HCT116 (cell line): ENCODE results near the gene ARL4A. TPM values are rescaled to one million over a fixed set of nuclear protein-coding genes. Genes with fewer than 3 reads are reported as not detected.

ENCODE experiments used
- ATAC-seq: fragments of 200-7000 bp; cut with Tn5 transposase; 2 replicates; pipeline ENCODE4 v1.9.1; 2020; ENCODE audit warnings: mild to moderate bottlenecking, moderate library complexity
- BruUV-seq: library from RNA; stranded (reverse); fragments of 400-500 nt; replicated peaks from 2 replicates; lab custom pipeline; 2021; lab: Mats Ljungman, UMichigan
- CTCF ChIA-PET: fragments of 300-600 bp; sonication (Branson Sonifier 250); formaldehyde crosslinking; loops from one replicate; lab custom pipeline; 2021; ENCODE audit warnings: antibody characterized with exemption; lab: Charles Lee
- POLR2A ChIA-PET: fragments of 300-600, 350-600 bp; sonication (Branson Sonifier 250); formaldehyde crosslinking; loops from one replicate; lab custom pipeline; 2021; ENCODE audit warnings: antibody characterized with exemption; lab: Charles Lee
- RAD21 ChIA-PET, 2 experiments: fragments of 300-600 bp; sonication (Branson Sonifier 250); formaldehyde crosslinking; loops; one replicate each; lab custom pipeline; 2023; ENCODE audit warnings: low total read pairs in 2 of 2; ENCODE audit not compliant: uncharacterized antibody in 2 of 2, unreplicated experiment in 2 of 2, low non-redundant PET in 1 of 2; lab: Charles Lee
- DNase-seq: peaks from one replicate; pipeline ENCODE4 v3.0.0-alpha.2; 2010; ENCODE audit warnings: low read depth, low spot score
- H2AFZ ChIP-seq: fragments of 200-600 bp; shearing (Covaris generic), sonication (generic); 2 replicates; pipeline ENCODE4 v1.6.1; 2017; ENCODE audit warnings: low read depth, mixed run types, mixed read lengths, antibody characterized with exemption, low read length; ENCODE audit not compliant: poor library complexity, severe bottlenecking
- H3K27ac ChIP-seq: 2 replicates; pipeline ENCODE4 v1.5.1; 2012; ENCODE audit warnings: low read depth, low read length
- H3K27me3 ChIP-seq: fragments of 200-600 bp; sonication (generic); 2 replicates; pipeline ENCODE4 v1.6.1; 2016; ENCODE audit warnings: mixed run types, low read length, mixed read lengths; ENCODE audit not compliant: insufficient read depth
- H3K36me3 ChIP-seq, 2 experiments: fragments of 200-500 bp in 1 of 2; fragments of 200-600 bp in 1 of 2; sonication (Bioruptor generic) in 1 of 2; sonication (generic) in 1 of 2; 2 replicates each; pipeline versions ENCODE4 v1.5.1 to v1.6.1; 2014 to 2016; ENCODE audit warnings: low read length in 2 of 2, inconsistent platforms in 1 of 2, mixed read lengths in 1 of 2, mixed run types in 1 of 2; ENCODE audit not compliant: insufficient read depth in 2 of 2, control insufficient read depth in 1 of 2
- H3K4me1 ChIP-seq, 2 experiments: fragments of 200-600 bp in 1 of 2; sonication (generic) in 1 of 2; 2 replicates each; pipeline versions ENCODE4 v1.5.1 to v1.6.1; 2012 to 2017; ENCODE audit warnings: low read length in 2 of 2, inconsistent platforms in 1 of 2, mild to moderate bottlenecking in 1 of 2, mixed read lengths in 1 of 2, mixed run types in 1 of 2, moderate library complexity in 1 of 2; ENCODE audit not compliant: insufficient read depth in 2 of 2, control insufficient read depth in 1 of 2
- H3K4me2 ChIP-seq: fragments of 200-600 bp; sonication (generic); 2 replicates; pipeline ENCODE4 v1.6.1; 2017; ENCODE audit warnings: mixed run types, low read length, mixed read lengths
- H3K4me3 ChIP-seq, 2 experiments: fragments of 200-600 bp in 1 of 2; sonication (generic) in 1 of 2; replicated peaks in 1 of 2; 2 replicates each; pipeline ENCODE4 v1.5.1; 2011 to 2016; ENCODE audit warnings: low read length in 2 of 2, control low read depth in 1 of 2, low read depth in 1 of 2, mild to moderate bottlenecking in 1 of 2, mixed read lengths in 1 of 2, mixed run types in 1 of 2
- H3K79me2 ChIP-seq: fragments of 200-600 bp; sonication (generic); 2 replicates; pipeline ENCODE4 v1.6.1; 2017; ENCODE audit warnings: mild to moderate bottlenecking, mixed run types, low read length, moderate library complexity, mixed read lengths; ENCODE audit not compliant: insufficient read depth
- H3K9ac ChIP-seq: fragments of 200-600 bp; sonication (generic); 2 replicates; pipeline ENCODE4 v1.6.1; 2016; ENCODE audit warnings: low read length, mixed read lengths
- H3K9me2 ChIP-seq: fragments of 200-600 bp; sonication (generic), shearing (Covaris generic); 2 replicates; pipeline ENCODE4 v1.6.1; 2017; ENCODE audit warnings: mixed run types, mild to moderate bottlenecking, moderate library complexity; ENCODE audit not compliant: insufficient read depth
- H3K9me3 ChIP-seq, 2 experiments: fragments of 200-500 bp in 1 of 2; fragments of 200-600 bp in 1 of 2; sonication (Bioruptor generic) in 1 of 2; sonication (generic) in 1 of 2; 2 replicates each; pipeline ENCODE4 v1.6.1; 2014 to 2017; ENCODE audit warnings: low read length in 2 of 2, mixed read lengths in 2 of 2, inconsistent platforms in 1 of 2, low read depth in 1 of 2, mild to moderate bottlenecking in 1 of 2, mixed run types in 1 of 2, moderate library complexity in 1 of 2; ENCODE audit not compliant: control insufficient read depth in 1 of 2, insufficient read depth in 1 of 2
- H4K20me1 ChIP-seq: fragments of 200-600 bp; sonication (generic), shearing (Covaris generic); 2 replicates; pipeline ENCODE4 v1.6.1; 2017; ENCODE audit warnings: mixed run types, mild to moderate bottlenecking, moderate library complexity; ENCODE audit not compliant: insufficient read depth
- CBX3 ChIP-seq: IDR thresholded peaks from 2 replicates; pipeline ENCODE4 v1.6.1; 2012; ENCODE audit warnings: low read depth
- CEBPB ChIP-seq: IDR thresholded peaks from 2 replicates; pipeline ENCODE4 v1.6.1; 2012; ENCODE audit warnings: low read depth
- ELF1 ChIP-seq: IDR thresholded peaks from 2 replicates; pipeline ENCODE4 v1.6.1; 2012; ENCODE audit warnings: low read depth, borderline replicate concordance
- SIN3A ChIP-seq: IDR thresholded peaks from 2 replicates; pipeline ENCODE4 v1.6.1; 2012; ENCODE audit warnings: low read depth
- SP1 ChIP-seq: IDR thresholded peaks from 2 replicates; pipeline ENCODE4 v1.6.1; 2012; ENCODE audit warnings: low read depth
- ZFX ChIP-seq: fragments of 450-650 bp; IDR thresholded peaks from 2 replicates; pipeline ENCODE4 v1.6.1; 2017
- intact Hi-C: fragments of 100-400 bp; cut with micrococcal nuclease; formaldehyde crosslinking; loops from 2 replicates; pipeline ENCODE4 v1.10.0; 2022
- total RNA-seq: library from RNA; stranded (reverse); gene quantifications from one replicate; pipeline ENCODE4 v1.2.1, GENCODE V29; 2021; ENCODE audit not compliant: unreplicated experiment
- TF ChIP-seq, protein P1 (sequence below): IDR thresholded peaks from 2 replicates; pipeline ENCODE4 v1.6.1; 2012; ENCODE audit warnings: low read depth
- TF ChIP-seq, protein P2 (sequence below): IDR thresholded peaks from 2 replicates; pipeline ENCODE4 v1.6.1; 2012

The ARL4A gene
- total RNA-seq, 1 experiment from 2014 or later = 44.6 TPM

DNA sequence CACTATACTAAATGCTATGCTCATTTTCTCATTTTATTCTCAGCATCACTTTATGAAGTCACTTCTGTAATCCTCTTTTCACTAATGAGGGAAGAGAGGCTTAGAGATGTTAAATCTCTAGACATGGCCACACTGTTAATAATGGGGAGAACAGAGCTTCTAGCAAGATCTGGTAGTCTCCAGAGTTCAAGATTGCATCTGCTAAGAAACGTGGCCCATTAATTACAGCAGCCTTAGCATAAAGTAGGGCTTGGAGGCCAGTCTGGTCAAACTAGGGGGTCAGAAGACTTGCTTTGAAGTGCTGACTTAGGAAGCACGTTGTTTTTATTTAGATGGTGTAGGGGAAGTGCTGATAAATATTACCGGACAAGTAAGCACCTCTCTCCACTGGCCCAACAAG, 29.3 kb downstream of the ARL4A start (continued):
- TF ChIP-seq, protein P1, sequence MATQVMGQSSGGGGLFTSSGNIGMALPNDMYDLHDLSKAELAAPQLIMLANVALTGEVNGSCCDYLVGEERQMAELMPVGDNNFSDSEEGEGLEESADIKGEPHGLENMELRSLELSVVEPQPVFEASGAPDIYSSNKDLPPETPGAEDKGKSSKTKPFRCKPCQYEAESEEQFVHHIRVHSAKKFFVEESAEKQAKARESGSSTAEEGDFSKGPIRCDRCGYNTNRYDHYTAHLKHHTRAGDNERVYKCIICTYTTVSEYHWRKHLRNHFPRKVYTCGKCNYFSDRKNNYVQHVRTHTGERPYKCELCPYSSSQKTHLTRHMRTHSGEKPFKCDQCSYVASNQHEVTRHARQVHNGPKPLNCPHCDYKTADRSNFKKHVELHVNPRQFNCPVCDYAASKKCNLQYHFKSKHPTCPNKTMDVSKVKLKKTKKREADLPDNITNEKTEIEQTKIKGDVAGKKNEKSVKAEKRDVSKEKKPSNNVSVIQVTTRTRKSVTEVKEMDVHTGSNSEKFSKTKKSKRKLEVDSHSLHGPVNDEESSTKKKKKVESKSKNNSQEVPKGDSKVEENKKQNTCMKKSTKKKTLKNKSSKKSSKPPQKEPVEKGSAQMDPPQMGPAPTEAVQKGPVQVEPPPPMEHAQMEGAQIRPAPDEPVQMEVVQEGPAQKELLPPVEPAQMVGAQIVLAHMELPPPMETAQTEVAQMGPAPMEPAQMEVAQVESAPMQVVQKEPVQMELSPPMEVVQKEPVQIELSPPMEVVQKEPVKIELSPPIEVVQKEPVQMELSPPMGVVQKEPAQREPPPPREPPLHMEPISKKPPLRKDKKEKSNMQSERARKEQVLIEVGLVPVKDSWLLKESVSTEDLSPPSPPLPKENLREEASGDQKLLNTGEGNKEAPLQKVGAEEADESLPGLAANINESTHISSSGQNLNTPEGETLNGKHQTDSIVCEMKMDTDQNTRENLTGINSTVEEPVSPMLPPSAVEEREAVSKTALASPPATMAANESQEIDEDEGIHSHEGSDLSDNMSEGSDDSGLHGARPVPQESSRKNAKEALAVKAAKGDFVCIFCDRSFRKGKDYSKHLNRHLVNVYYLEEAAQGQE = no peak
- TF ChIP-seq SP1 (no peak), SIN3A (no peak)

DNA sequence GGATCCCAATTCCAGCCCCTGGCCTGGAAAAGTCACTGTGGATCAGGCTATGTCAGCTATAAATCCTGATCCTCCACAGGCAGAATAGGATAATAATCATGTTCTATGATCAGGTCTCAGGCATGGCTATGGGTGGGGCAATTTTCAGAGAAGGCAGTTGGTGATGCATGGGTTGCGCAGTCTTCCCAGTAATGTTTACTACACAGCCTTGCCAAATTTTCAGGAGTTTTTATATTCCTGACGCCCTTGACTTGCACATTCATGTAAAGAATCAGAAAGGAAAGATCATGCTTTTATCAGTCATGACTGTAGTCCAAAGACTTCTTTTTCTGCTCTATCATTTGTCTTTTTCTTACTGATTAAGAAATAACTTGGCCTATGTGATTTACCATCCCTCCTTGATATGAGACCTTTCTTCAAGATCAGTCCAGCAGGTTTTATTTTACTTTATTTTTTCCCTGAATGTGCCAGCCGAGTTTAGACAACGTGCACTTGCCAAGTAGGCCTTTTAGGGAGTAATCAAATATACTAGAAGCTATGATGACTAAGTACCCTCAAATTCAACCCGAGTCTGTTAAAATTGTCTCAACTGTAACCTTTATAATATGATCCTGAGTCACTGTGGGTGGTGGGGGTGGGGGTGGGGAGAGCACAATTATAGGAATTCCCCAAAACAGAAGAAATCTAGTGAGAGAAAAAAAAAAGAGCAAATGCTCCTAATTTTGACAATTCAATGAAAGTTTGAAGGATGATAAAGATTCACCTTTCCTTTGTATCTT, 31.9 kb downstream of the ARL4A start:
- BruUV-seq = no TSS peak
- intact Hi-C loops = no loop called here
- no peak for TF ChIP-seq CBX3
- no peak for TF ChIP-seq SIN3A
- TF ChIP-seq ZFX = no peak
- TF ChIP-seq CEBPB = no peak
- TF ChIP-seq ELF1 = no peak
- TF ChIP-seq, protein P2, sequence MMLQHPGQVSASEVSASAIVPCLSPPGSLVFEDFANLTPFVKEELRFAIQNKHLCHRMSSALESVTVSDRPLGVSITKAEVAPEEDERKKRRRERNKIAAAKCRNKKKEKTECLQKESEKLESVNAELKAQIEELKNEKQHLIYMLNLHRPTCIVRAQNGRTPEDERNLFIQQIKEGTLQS = no peak
- TF ChIP-seq SP1 = no peak
- DNase-seq (no peak), ATAC-seq (no peak)
- peaks cover 23 to 32% of the 10 kb centered on the region in 2 experiments; a peak in 3 of 4 replicates for H3K4me1 ChIP-seq
- H3K4me2 ChIP-seq = peak overlapping the region; percentile 6; the same call in 1 of the 2 replicates
- no peaks in the 10 kb centered on the region for H4K20me1 ChIP-seq
- H3K9ac ChIP-seq = no peak overlapping the region
- no peaks in the 10 kb centered on the region for H3K79me2 ChIP-seq
- RAD21 ChIA-PET = no interaction called here
- no peak overlapping the region for H3K4me3 ChIP-seq
- H3K27ac ChIP-seq = no peak overlapping the region
- POLR2A ChIA-PET = no interaction called here
- no peaks in the 10 kb centered on the region for H3K9me2 ChIP-seq
- no peak overlapping the region for H2AFZ ChIP-seq
- H3K27me3 ChIP-seq = no peaks in the 10 kb centered on the region
- CTCF ChIA-PET = interaction anchor here (0.6 kb wide), 1 partner anchor 29 kb away, joined by 3 read pairs; no protein-coding TSS in a partner anchor
- H3K9me3 ChIP-seq = no peaks in the 10 kb centered on the region
- no peaks in the 10 kb centered on the region for H3K36me3 ChIP-seq
